ENCODE measurements around the gene CHRNG.

CHRNG gene

GRCh38 chr2:232539298-232540231 is at the start of gene CHRNG:
Gene CHRNG (plus strand): TSS chr2:232539692. CDS start chr2:232539748, 56 bp downstream.
- DNase-seq = no peak

GRCh38 chr2:232490221-232491138 is 49.0 kb upstream of the CHRNG start:
- no peak for DNase-seq

GRCh38 chr2:232491139-232491780 is 48.2 kb upstream of the CHRNG start:
- no peak for DNase-seq

- no peak for DNase-seq
These were observed 47.1 kb upstream of the CHRNG start for GRCh38 chr2:232492236-232492848.

GRCh38 chr2:232492963-232493700 is 46.4 kb upstream of the CHRNG start:
- no peak for DNase-seq

- no peak for DNase-seq
These were observed 45.6 kb upstream of the CHRNG start for GRCh38 chr2:232493701-232494474.

- no peak for DNase-seq
These were observed 45.0 kb upstream of the CHRNG start for GRCh38 chr2:232494542-232494941.

GRCh38 chr2:232495292-232495691 is 44.2 kb upstream of the CHRNG start:
- DNase-seq = no peak

- no peak for DNase-seq
These were observed 42.8 kb upstream of the CHRNG start for GRCh38 chr2:232496501-232497270.

GRCh38 chr2:232497348-232497747 is 42.1 kb upstream of the CHRNG start:
- DNase-seq = no peak

GRCh38 chr2:232498452-232498851 is 41.0 kb upstream of the CHRNG start:
- no peak for DNase-seq

- DNase-seq = no peak
These were observed 38.1 kb upstream of the CHRNG start for GRCh38 chr2:232501331-232501771.

GRCh38 chr2:232501794-232502390 is 37.6 kb upstream of the CHRNG start:
- DNase-seq = no peak

GRCh38 chr2:232502511-232502910 is 37.0 kb upstream of the CHRNG start:
- DNase-seq = no peak

- no peak for DNase-seq
These were observed 36.3 kb upstream of the CHRNG start for GRCh38 chr2:232502911-232503808.

GRCh38 chr2:232503809-232504323 is 35.6 kb upstream of the CHRNG start:
- DNase-seq = no peak

GRCh38 chr2:232504438-232504837 is 35.1 kb upstream of the CHRNG start:
- DNase-seq = no peak

- no peak for DNase-seq
These were observed 33.6 kb upstream of the CHRNG start for GRCh38 chr2:232505856-232506255.
